Measurements from ENCODE around the gene ZNF281. TPM values are rescaled to one million over a fixed set of nuclear protein-coding genes. Genes with fewer than 3 reads are reported as not detected.
"Not testable (repeated sequence)": the region's sequence is repeated elsewhere in the genome, so short reads cannot be mapped to it uniquely, and the experiment has no call there.

ZNF281 gene
- total RNA-seq, 1 donor from 2014 or later = 35.1 TPM

- H3K27ac Mint-ChIP-seq (ENCODE audit: unreplicated experiment) = no peak overlapping the region
- H3K27me3 Mint-ChIP-seq (ENCODE audit: unreplicated experiment) = no peaks in the 10 kb centered on the region
- no peaks in the 10 kb centered on the region for H3K36me3 Mint-ChIP-seq (ENCODE audit: low read depth, unreplicated experiment)
- H3K4me3 Mint-ChIP-seq (ENCODE audit: unreplicated experiment) = no peak overlapping the region
- DNase-seq (ENCODE audit: low spot score) = no peak
- H3K9me3 Mint-ChIP-seq (ENCODE audit: unreplicated experiment) = no peaks in the 10 kb centered on the region
- no peaks in the 10 kb centered on the region for H3K4me1 Mint-ChIP-seq (ENCODE audit: unreplicated experiment)
- no peak for TF ChIP-seq CTCF (IDR thresholded peaks at IDR 0.05; ENCODE audit: unreplicated experiment)
Measured at GRCh38 chr1:200443860-200444259, 34.0 kb upstream of the ZNF281 start.

- Mint-ChIP-seq H3K4me1 (ENCODE audit: unreplicated experiment) (no peaks in the 10 kb centered on the region), H3K27me3 (ENCODE audit: unreplicated experiment) (no peaks in the 10 kb centered on the region), H3K27ac (ENCODE audit: unreplicated experiment) (no peak overlapping the region), H3K4me3 (ENCODE audit: unreplicated experiment) (no peak overlapping the region), H3K36me3 (ENCODE audit: low read depth, unreplicated experiment) (no peaks in the 10 kb centered on the region), H3K9me3 (ENCODE audit: unreplicated experiment) (no peaks in the 10 kb centered on the region)
- no peak for TF ChIP-seq CTCF (IDR thresholded peaks at IDR 0.05; ENCODE audit: unreplicated experiment)
- no peak for DNase-seq (ENCODE audit: low spot score)
Measured at GRCh38 chr1:200442537-200443156, 32.8 kb upstream of the ZNF281 start.

- DNase-seq (ENCODE audit: low spot score) = no peak
- Mint-ChIP-seq H3K27ac (ENCODE audit: unreplicated experiment) (no peak overlapping the region), H3K4me3 (ENCODE audit: unreplicated experiment) (no peak overlapping the region), H3K27me3 (ENCODE audit: unreplicated experiment) (no peaks in the 10 kb centered on the region), H3K4me1 (ENCODE audit: unreplicated experiment) (no peaks in the 10 kb centered on the region), H3K9me3 (ENCODE audit: unreplicated experiment) (no peaks in the 10 kb centered on the region), H3K36me3 (ENCODE audit: low read depth, unreplicated experiment) (no peaks in the 10 kb centered on the region)
- no peak for TF ChIP-seq CTCF (IDR thresholded peaks at IDR 0.05; ENCODE audit: unreplicated experiment)
Measured at GRCh38 chr1:200442023-200442422, 32.2 kb upstream of the ZNF281 start.

GRCh38 chr1:200438911-200439310 is 29.1 kb upstream of the ZNF281 start:
- Mint-ChIP-seq H3K27ac (ENCODE audit: unreplicated experiment) (no peak overlapping the region), H3K27me3 (ENCODE audit: unreplicated experiment) (peaks cover 1% of the 10 kb centered on the region), H3K36me3 (ENCODE audit: low read depth, unreplicated experiment) (no peaks in the 10 kb centered on the region), H3K4me1 (ENCODE audit: unreplicated experiment) (no peaks in the 10 kb centered on the region), H3K9me3 (ENCODE audit: unreplicated experiment) (no peaks in the 10 kb centered on the region), H3K4me3 (ENCODE audit: unreplicated experiment) (no peak overlapping the region)
- no peak for DNase-seq (ENCODE audit: low spot score)
- no peak for TF ChIP-seq CTCF (IDR thresholded peaks at IDR 0.05; ENCODE audit: unreplicated experiment)

GRCh38 chr1:200438413-200438812 is 28.6 kb upstream of the ZNF281 start:
- H3K27ac Mint-ChIP-seq (ENCODE audit: unreplicated experiment); H3K4me1 Mint-ChIP-seq (ENCODE audit: unreplicated experiment); H3K4me3 Mint-ChIP-seq (ENCODE audit: unreplicated experiment): not testable (repeated sequence)

More at GRCh38 chr1:200438413-200438812, 28.6 kb upstream of the ZNF281 start:
- not testable (repeated sequence) for H3K27me3 Mint-ChIP-seq (ENCODE audit: unreplicated experiment); H3K36me3 Mint-ChIP-seq (ENCODE audit: low read depth, unreplicated experiment); DNase-seq (ENCODE audit: low spot score); H3K9me3 Mint-ChIP-seq (ENCODE audit: unreplicated experiment)

Data from endothelial cell (in vitro differentiated cells).